PC-3 (cell line): ENCODE results near the gene VWA8. TPM values are rescaled to one million over a fixed set of nuclear protein-coding genes. Genes with fewer than 3 reads are reported as not detected.

Experiments
- ATAC-seq: fragments of 200-7000 bp; cut with Tn5 transposase; 2 replicates; pipeline ENCODE4 v1.9.1; 2020; ENCODE audit warnings: mild to moderate bottlenecking, moderate library complexity
- BruUV-seq: library from RNA; stranded (reverse); fragments of 400-500 nt; replicated peaks from 2 replicates; lab custom pipeline; 2021; lab: Mats Ljungman, UMichigan
- CTCF ChIA-PET: fragments of 300-600 bp; sonication (Branson Sonifier 250); formaldehyde crosslinking; loops from one replicate; lab custom pipeline; 2022; ENCODE audit warnings: antibody characterized with exemption; lab: Charles Lee
- POLR2A ChIA-PET: fragments of 300-600 bp; sonication (Branson Sonifier 250); formaldehyde crosslinking; loops from one replicate; lab custom pipeline; 2022; ENCODE audit warnings: antibody characterized with exemption; ENCODE audit not compliant: unreplicated experiment; lab: Charles Lee
- DNase-seq: peaks from one replicate; pipeline ENCODE4 v3.0.0-alpha.2; 2015
- H2AFZ ChIP-seq: fragments of 300-600 bp; sonication (generic); 2 replicates; pipeline ENCODE4 v1.6.0; 2016; ENCODE audit warnings: antibody characterized with exemption, low read length
- H3F3A ChIP-seq: fragments of 300-600 bp; sonication (generic); one replicate; pipeline ENCODE4 v1.6.0; 2017; ENCODE audit warnings: antibody characterized with exemption, low read length, control low read depth, mild to moderate bottlenecking; ENCODE audit not compliant: unreplicated experiment
- H3K27ac ChIP-seq: fragments of 300-600 bp; sonication (generic); 2 replicates; pipeline ENCODE4 v1.5.1; 2016; ENCODE audit warnings: mild to moderate bottlenecking, low read length
- H3K27me3 ChIP-seq: fragments of 300-600 bp; sonication (generic); 2 replicates; pipeline ENCODE4 v1.6.1; 2016; ENCODE audit warnings: low read length, mixed read lengths
- H3K36me3 ChIP-seq: fragments of 300-600 bp; sonication (generic); 2 replicates; pipeline ENCODE4 v1.6.1; 2016; ENCODE audit warnings: low read depth, mixed run types, low read length, mixed read lengths
- H3K4me1 ChIP-seq: fragments of 300-600 bp; sonication (generic); 2 replicates; pipeline ENCODE4 v1.5.1; 2016; ENCODE audit warnings: low read length; ENCODE audit not compliant: insufficient read depth
- H3K4me2 ChIP-seq: fragments of 300-600 bp; sonication (generic); 2 replicates; pipeline ENCODE4 v1.6.0; 2016; ENCODE audit warnings: low read length
- H3K4me3 ChIP-seq: fragments of 300-600 bp; sonication (generic); 2 replicates; pipeline ENCODE4 v1.5.1; 2016; ENCODE audit warnings: mild to moderate bottlenecking, low read length, mixed read lengths
- H3K79me2 ChIP-seq: fragments of 300-600 bp; sonication (generic); 2 replicates; pipeline ENCODE4 v1.6.1; 2017; ENCODE audit warnings: low read length, mixed read lengths
- H3K9ac ChIP-seq: fragments of 300-600 bp; sonication (generic); 2 replicates; pipeline ENCODE4 v1.6.0; 2016; ENCODE audit warnings: mild to moderate bottlenecking, low read length
- H3K9me2 ChIP-seq: fragments of 300-600 bp; sonication (generic); replicated peaks from 2 replicates; pipeline ENCODE4 v1.6.1; 2016; ENCODE audit warnings: mixed run types, low read length, mixed read lengths
- H3K9me3 ChIP-seq: fragments of 300-600 bp; sonication (generic); 2 replicates; pipeline ENCODE4 v1.6.1; 2016; ENCODE audit warnings: low read length, mixed read lengths
- H4K20me1 ChIP-seq: fragments of 300-600 bp; sonication (generic); 2 replicates; pipeline ENCODE4 v1.6.1; 2016; ENCODE audit warnings: low read length, mixed read lengths
- EZH2 ChIP-seq: fragments of 300-600 bp; sonication (generic); IDR thresholded peaks from one replicate; pipeline ENCODE4 v1.6.1; 2017; ENCODE audit warnings: antibody characterized with exemption, mild to moderate bottlenecking, low read length; ENCODE audit not compliant: unreplicated experiment
- EZH2phosphoT487 ChIP-seq: fragments of 300-600 bp; sonication (generic); IDR thresholded peaks from 2 replicates; pipeline ENCODE4 v1.6.1; 2018; ENCODE audit warnings: mild to moderate bottlenecking, antibody characterized with exemption, low read length, borderline replicate concordance
- intact Hi-C: fragments of 100-400 bp; cut with micrococcal nuclease; formaldehyde crosslinking; loops from 2 replicates; pipeline ENCODE4 v1.9.0; 2023
- total RNA-seq: library from RNA; depleted of rRNA; stranded (reverse); fragments of >200 nt; gene quantifications from 2 replicates; pipeline ENCODE4 v1.2.3, GENCODE V29; 2014
- TF ChIP-seq, protein P1 (sequence below): fragments of 300-600 bp; sonication (generic); conservative IDR thresholded peaks from 2 replicates; pipeline ENCODE4 v1.5.1; 2017; ENCODE audit warnings: antibody characterized with exemption, low read depth, mild to moderate bottlenecking, low read length

Gene VWA8
- total RNA-seq, 1 experiment from 2014 or later, result 10.0 TPM

DNA sequence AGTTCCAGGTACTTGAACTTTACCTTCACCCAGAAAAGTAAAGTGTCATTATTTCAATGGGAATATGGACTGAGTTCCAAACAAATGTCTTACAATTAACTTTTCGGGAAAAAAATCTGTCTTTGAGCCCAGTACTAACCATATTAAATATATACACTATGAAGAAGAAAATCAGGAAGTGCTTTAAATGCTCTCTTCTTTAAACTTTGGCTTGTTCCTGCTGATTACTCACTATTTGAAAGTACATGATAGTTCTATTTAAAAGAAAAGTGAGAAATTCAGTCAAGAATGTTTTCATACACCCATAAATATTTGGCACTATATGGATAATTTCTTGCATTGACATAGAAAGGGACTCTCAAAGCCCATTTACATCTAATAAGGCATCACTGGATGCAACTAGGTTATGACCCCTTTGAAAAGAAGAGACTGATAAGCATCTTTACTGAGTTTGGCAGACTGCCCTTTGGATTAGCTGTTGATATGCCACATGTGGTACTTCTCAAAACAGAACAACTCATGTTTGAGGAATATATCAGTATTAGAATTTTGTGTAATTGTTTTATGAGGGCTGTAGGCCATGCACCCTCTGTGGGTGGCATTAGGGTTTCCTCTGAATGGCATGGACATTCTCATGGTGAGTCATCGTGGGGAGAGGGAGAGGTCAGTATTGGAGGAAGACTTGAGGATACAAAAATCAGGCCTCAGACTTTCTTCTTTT lies 25.0 kb upstream of the VWA8 start:
- BruUV-seq, result no TSS peak
- CTCF ChIA-PET, result no interaction called here

GRCh38 chr13:41981951-41982715 lies 21.2 kb upstream of the VWA8 start:
- ATAC-seq (no peak), DNase-seq (no peak)
- intact Hi-C loops, result no loop called here
- H3F3A ChIP-seq, result no peaks in the 10 kb centered on the region
- H3K4me2 ChIP-seq, result no peak overlapping the region
- H3K9me2 ChIP-seq, result no peaks in the 10 kb centered on the region
- BruUV-seq, result no TSS peak
- H3K79me2 ChIP-seq, result no peaks in the 10 kb centered on the region
- H3K27ac ChIP-seq, result no peak overlapping the region
- H3K36me3 ChIP-seq, result no peaks in the 10 kb centered on the region
- H3K9ac ChIP-seq, result no peak overlapping the region
- H3K27me3 ChIP-seq, result no peaks in the 10 kb centered on the region
- no peaks in the 10 kb centered on the region for H3K9me3 ChIP-seq
- H4K20me1 ChIP-seq, result no peaks in the 10 kb centered on the region
- POLR2A ChIA-PET, result no interaction called here
- TF ChIP-seq EZH2, result no peak
- TF ChIP-seq, protein P1, sequence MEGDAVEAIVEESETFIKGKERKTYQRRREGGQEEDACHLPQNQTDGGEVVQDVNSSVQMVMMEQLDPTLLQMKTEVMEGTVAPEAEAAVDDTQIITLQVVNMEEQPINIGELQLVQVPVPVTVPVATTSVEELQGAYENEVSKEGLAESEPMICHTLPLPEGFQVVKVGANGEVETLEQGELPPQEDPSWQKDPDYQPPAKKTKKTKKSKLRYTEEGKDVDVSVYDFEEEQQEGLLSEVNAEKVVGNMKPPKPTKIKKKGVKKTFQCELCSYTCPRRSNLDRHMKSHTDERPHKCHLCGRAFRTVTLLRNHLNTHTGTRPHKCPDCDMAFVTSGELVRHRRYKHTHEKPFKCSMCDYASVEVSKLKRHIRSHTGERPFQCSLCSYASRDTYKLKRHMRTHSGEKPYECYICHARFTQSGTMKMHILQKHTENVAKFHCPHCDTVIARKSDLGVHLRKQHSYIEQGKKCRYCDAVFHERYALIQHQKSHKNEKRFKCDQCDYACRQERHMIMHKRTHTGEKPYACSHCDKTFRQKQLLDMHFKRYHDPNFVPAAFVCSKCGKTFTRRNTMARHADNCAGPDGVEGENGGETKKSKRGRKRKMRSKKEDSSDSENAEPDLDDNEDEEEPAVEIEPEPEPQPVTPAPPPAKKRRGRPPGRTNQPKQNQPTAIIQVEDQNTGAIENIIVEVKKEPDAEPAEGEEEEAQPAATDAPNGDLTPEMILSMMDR, result no peak
- no peak for TF ChIP-seq EZH2phosphoT487
- H3K4me1 ChIP-seq, result no peaks in the 10 kb centered on the region
- H2AFZ ChIP-seq, result no peak overlapping the region
- CTCF ChIA-PET, result no interaction called here
- no peak overlapping the region for H3K4me3 ChIP-seq

More for the DNA sequence above, 25.0 kb upstream of the VWA8 start:
- ATAC-seq, result peak; percentile 62
- DNase-seq, result peak; percentile 13
- Histone ChIP-seq H3K9me3 (no peaks in the 10 kb centered on the region), H3K4me2 (no peak overlapping the region), H4K20me1 (no peaks in the 10 kb centered on the region), H3K9me2 (no peaks in the 10 kb centered on the region), H3K27ac (no peak overlapping the region), H2AFZ (no peak overlapping the region), H3K4me3 (no peak overlapping the region), H3K36me3 (no peaks in the 10 kb centered on the region), H3K4me1 (no peaks in the 10 kb centered on the region), H3K79me2 (no peaks in the 10 kb centered on the region), H3K27me3 (no peaks in the 10 kb centered on the region), H3K9ac (no peak overlapping the region), H3F3A (no peaks in the 10 kb centered on the region)
- POLR2A ChIA-PET, result no interaction called here
- intact Hi-C loops, result no loop called here
- TF ChIP-seq, protein P1, result no peak
- TF ChIP-seq EZH2phosphoT487, result no peak
- TF ChIP-seq EZH2, result no peak

GRCh38 chr13:41978007-41978406 lies 17.1 kb upstream of the VWA8 start:
- no peak for TF ChIP-seq EZH2
- TF ChIP-seq, protein P1, result no peak
- TF ChIP-seq EZH2phosphoT487, result no peak
- no peaks in the 10 kb centered on the region for H3K4me1 ChIP-seq
- ChIA-PET POLR2A (no interaction called here), CTCF (no interaction called here)
- no peak overlapping the region for H3K27ac ChIP-seq
- no peaks in the 10 kb centered on the region for H3F3A ChIP-seq
- no TSS peak for BruUV-seq
- ATAC-seq (no peak), DNase-seq (no peak)
- no peak overlapping the region for H3K4me2 ChIP-seq
- no peaks in the 10 kb centered on the region for H3K79me2 ChIP-seq
- no peak overlapping the region for H3K4me3 ChIP-seq
- H3K9me2 ChIP-seq, result no peaks in the 10 kb centered on the region
- H3K9ac ChIP-seq, result no peak overlapping the region
- intact Hi-C loops, result no loop called here
- no peak overlapping the region for H2AFZ ChIP-seq
- H3K36me3 ChIP-seq, result no peaks in the 10 kb centered on the region
- H3K9me3 ChIP-seq, result no peaks in the 10 kb centered on the region
- no peaks in the 10 kb centered on the region for H4K20me1 ChIP-seq
- H3K27me3 ChIP-seq, result no peaks in the 10 kb centered on the region
